ENCODE results near the gene ADAM10. TPM values are rescaled to one million over a fixed set of nuclear protein-coding genes. Genes with fewer than 3 reads are reported as not detected.

The ADAM10 gene
- total RNA-seq, 1 donor from 2014 or later, result 243 TPM

DNA sequence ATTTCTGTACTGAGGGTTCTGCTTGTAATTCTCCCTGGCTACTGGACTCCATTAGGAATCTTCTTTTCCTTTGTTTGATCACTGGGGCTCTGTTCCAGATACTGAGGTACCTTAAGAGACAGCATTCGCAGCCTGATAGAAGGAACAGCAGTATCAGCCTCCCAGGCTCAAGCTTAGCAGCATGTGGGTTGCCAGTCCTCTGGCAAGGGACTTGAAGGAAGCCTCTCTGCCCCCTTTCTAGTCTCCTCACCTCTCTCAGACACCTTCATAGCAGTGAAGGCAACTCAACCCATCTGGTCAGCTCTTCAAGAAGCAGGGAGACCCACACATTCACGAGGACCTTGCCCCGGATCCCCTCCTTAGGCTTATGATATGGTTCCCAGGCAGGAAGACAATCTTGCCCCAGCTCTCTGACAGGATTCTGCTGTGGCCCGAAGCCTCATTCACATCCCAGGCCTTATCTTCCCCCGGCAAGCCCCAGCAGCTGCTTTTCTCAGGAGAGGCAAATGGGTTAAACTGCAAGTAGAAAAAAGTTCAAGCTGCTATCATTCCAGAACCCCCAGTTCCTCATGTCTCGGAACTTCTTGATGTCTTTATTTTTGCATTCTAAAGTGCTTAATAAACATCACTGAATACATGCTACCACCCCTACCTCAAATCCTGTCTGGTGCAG lies 164.6 kb downstream of the ADAM10 start:
- H3K4me3 Mint-ChIP-seq (ENCODE audit: unreplicated experiment), result no peak overlapping the region
- Histone ChIP-seq H3K4me1 (ENCODE audit: insufficient read depth, low read length) (no peaks in the 10 kb centered on the region), H3K4me2 (ENCODE audit: low read length) (no peak overlapping the region), H3K9me3 (ENCODE audit: insufficient read depth, low read depth, low read length) (no peaks in the 10 kb centered on the region), H3K4me3 (ENCODE audit: insufficient read depth, low read depth, low read length) (no peak overlapping the region), H3K9ac (ENCODE audit: low read length) (no peak overlapping the region), H3K36me3 (ENCODE audit: insufficient read depth, low read length) (no peaks in the 10 kb centered on the region), H4K20me1 (ENCODE audit: insufficient read depth, low read length) (no peaks in the 10 kb centered on the region), H2AFZ (ENCODE audit: low read depth, low read length) (no peak overlapping the region), H3K27ac (ENCODE audit: low read depth, low read length) (no peak overlapping the region), H3K27me3 (ENCODE audit: insufficient read depth, low read length) (no peaks in the 10 kb centered on the region), H3K79me2 (ENCODE audit: insufficient read depth, low read length) (no peaks in the 10 kb centered on the region)
- FAIRE-seq, result no peak
- H3K9me3 Mint-ChIP-seq (ENCODE audit: unreplicated experiment), result peaks cover 4% of the 10 kb centered on the region
- no peak for DNase-seq (ENCODE audit: low read depth)
- H3K27me3 Mint-ChIP-seq (ENCODE audit: low read depth, unreplicated experiment), result peaks cover 2% of the 10 kb centered on the region
- no peaks in the 10 kb centered on the region for H3K36me3 Mint-ChIP-seq (ENCODE audit: low read depth, unreplicated experiment)
- H3K27ac Mint-ChIP-seq (ENCODE audit: unreplicated experiment), result no peak overlapping the region
- no peak for TF ChIP-seq EZH2 (IDR thresholded peaks at IDR 0.05; ENCODE audit: insufficient read depth, low read length)
- TF ChIP-seq, protein P1, sequence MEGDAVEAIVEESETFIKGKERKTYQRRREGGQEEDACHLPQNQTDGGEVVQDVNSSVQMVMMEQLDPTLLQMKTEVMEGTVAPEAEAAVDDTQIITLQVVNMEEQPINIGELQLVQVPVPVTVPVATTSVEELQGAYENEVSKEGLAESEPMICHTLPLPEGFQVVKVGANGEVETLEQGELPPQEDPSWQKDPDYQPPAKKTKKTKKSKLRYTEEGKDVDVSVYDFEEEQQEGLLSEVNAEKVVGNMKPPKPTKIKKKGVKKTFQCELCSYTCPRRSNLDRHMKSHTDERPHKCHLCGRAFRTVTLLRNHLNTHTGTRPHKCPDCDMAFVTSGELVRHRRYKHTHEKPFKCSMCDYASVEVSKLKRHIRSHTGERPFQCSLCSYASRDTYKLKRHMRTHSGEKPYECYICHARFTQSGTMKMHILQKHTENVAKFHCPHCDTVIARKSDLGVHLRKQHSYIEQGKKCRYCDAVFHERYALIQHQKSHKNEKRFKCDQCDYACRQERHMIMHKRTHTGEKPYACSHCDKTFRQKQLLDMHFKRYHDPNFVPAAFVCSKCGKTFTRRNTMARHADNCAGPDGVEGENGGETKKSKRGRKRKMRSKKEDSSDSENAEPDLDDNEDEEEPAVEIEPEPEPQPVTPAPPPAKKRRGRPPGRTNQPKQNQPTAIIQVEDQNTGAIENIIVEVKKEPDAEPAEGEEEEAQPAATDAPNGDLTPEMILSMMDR (IDR thresholded peaks at IDR 0.05; ENCODE audit: insufficient read depth, low read depth, low read length), result no peak
- peaks cover 4% of the 10 kb centered on the region for H3K4me1 Mint-ChIP-seq (ENCODE audit: low read depth, unreplicated experiment)

DNA sequence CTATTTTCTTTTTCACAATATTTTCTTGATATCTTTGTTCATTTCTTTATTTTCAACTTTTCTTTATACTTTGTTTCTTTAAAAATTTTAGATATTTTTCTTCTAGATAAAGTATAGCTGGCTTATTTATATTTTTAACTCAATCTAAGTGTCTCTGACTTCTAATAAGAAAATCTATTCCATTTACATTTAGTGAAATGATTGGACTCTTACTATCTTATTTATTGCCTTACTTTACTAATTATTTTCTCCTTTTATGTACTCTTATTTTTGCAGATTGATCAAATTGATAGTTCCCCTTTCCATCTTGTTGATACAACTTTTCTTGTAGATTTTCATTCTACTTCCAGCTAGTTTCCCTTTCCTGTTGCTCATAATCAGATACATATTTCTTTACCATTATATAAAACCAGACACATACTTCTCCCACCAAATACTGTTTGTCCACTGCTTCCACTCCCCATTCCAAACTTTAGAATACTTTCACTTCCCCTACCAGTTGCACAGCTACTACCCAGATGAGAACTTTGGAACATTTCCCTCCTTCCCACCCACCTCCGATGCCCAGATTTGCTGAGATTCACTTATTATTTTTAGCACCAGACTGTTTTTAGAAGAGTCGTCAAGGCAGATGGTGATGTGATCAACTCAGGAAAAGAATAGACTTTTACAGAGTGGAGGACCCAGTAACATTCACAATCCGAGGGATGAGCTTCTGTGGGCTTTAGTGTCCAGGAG lies 166.2 kb downstream of the ADAM10 start:
- DNase-seq (ENCODE audit: low read depth), result no peak
- H3K27ac ChIP-seq (ENCODE audit: low read depth, low read length), result no peak overlapping the region
- H3K27ac Mint-ChIP-seq (ENCODE audit: unreplicated experiment), result no peak overlapping the region
- no peaks in the 10 kb centered on the region for H3K79me2 ChIP-seq (ENCODE audit: insufficient read depth, low read length)
- H3K36me3 Mint-ChIP-seq (ENCODE audit: low read depth, unreplicated experiment), result no peaks in the 10 kb centered on the region
- H3K4me2 ChIP-seq (ENCODE audit: low read length), result no peak overlapping the region
- no peaks in the 10 kb centered on the region for H3K4me1 ChIP-seq (ENCODE audit: insufficient read depth, low read length)
- no peak for TF ChIP-seq EZH2 (IDR thresholded peaks at IDR 0.05; ENCODE audit: insufficient read depth, low read length)
- TF ChIP-seq, protein P1 (IDR thresholded peaks at IDR 0.05; ENCODE audit: insufficient read depth, low read depth, low read length), result no peak
- H3K4me3 ChIP-seq (ENCODE audit: insufficient read depth, low read depth, low read length), result no peak overlapping the region
- H3K27me3 ChIP-seq (ENCODE audit: insufficient read depth, low read length), result no peaks in the 10 kb centered on the region
- no peaks in the 10 kb centered on the region for H3K36me3 ChIP-seq (ENCODE audit: insufficient read depth, low read length)
- peaks cover 2% of the 10 kb centered on the region for H3K27me3 Mint-ChIP-seq (ENCODE audit: low read depth, unreplicated experiment)
- FAIRE-seq, result no peak
- H3K9me3 ChIP-seq (ENCODE audit: insufficient read depth, low read depth, low read length), result no peaks in the 10 kb centered on the region
- H3K4me3 Mint-ChIP-seq (ENCODE audit: unreplicated experiment), result no peak overlapping the region
- H3K9ac ChIP-seq (ENCODE audit: low read length), result no peak overlapping the region
- H2AFZ ChIP-seq (ENCODE audit: low read depth, low read length), result no peak overlapping the region
- no peaks in the 10 kb centered on the region for H4K20me1 ChIP-seq (ENCODE audit: insufficient read depth, low read length)
- H3K4me1 Mint-ChIP-seq (ENCODE audit: low read depth, unreplicated experiment), result peaks cover 4% of the 10 kb centered on the region
- peaks cover 4% of the 10 kb centered on the region for H3K9me3 Mint-ChIP-seq (ENCODE audit: unreplicated experiment)

DNA sequence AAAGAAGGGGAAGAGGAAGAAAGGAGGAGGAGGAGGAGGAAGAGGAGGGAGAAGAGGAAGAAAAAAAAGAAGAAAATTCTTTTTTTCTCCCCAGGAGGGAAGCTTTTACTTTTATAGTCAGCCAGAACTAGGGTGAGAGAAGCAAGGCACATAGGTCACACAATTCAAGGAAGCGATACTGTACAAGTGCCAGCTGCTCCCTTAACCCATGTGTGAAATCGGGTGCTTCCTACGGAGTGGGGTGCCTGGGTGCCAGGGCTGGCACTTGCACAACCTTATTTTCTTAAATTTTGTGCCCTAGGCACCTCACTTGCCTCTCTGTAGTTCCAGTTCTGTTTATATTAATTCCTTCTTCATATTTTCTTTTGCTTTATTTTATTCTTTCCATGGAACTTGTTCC lies 167.3 kb downstream of the ADAM10 start:
- Mint-ChIP-seq H3K9me3 (ENCODE audit: unreplicated experiment) (peaks cover 4% of the 10 kb centered on the region), H3K4me1 (ENCODE audit: low read depth, unreplicated experiment) (peaks cover 4% of the 10 kb centered on the region), H3K27me3 (ENCODE audit: low read depth, unreplicated experiment) (peaks cover 2% of the 10 kb centered on the region), H3K36me3 (ENCODE audit: low read depth, unreplicated experiment) (no peaks in the 10 kb centered on the region), H3K4me3 (ENCODE audit: unreplicated experiment) (no peak overlapping the region), H3K27ac (ENCODE audit: unreplicated experiment) (no peak overlapping the region)
- H3K4me3 ChIP-seq (ENCODE audit: insufficient read depth, low read depth, low read length), result no peak overlapping the region
- no peak overlapping the region for H3K9ac ChIP-seq (ENCODE audit: low read length)
- no peak overlapping the region for H2AFZ ChIP-seq (ENCODE audit: low read depth, low read length)
- FAIRE-seq (no peak), DNase-seq (ENCODE audit: low read depth) (no peak)
- H3K4me1 ChIP-seq (ENCODE audit: insufficient read depth, low read length), result no peaks in the 10 kb centered on the region
- TF ChIP-seq, protein P1 (IDR thresholded peaks at IDR 0.05; ENCODE audit: insufficient read depth, low read depth, low read length), result no peak
- no peak for TF ChIP-seq EZH2 (IDR thresholded peaks at IDR 0.05; ENCODE audit: insufficient read depth, low read length)
- H3K4me2 ChIP-seq (ENCODE audit: low read length), result no peak overlapping the region
- H3K9me3 ChIP-seq (ENCODE audit: insufficient read depth, low read depth, low read length), result no peaks in the 10 kb centered on the region
- no peaks in the 10 kb centered on the region for H3K79me2 ChIP-seq (ENCODE audit: insufficient read depth, low read length)
- H3K27ac ChIP-seq (ENCODE audit: low read depth, low read length), result no peak overlapping the region
- no peaks in the 10 kb centered on the region for H4K20me1 ChIP-seq (ENCODE audit: insufficient read depth, low read length)
- H3K36me3 ChIP-seq (ENCODE audit: insufficient read depth, low read length), result no peaks in the 10 kb centered on the region
- no peaks in the 10 kb centered on the region for H3K27me3 ChIP-seq (ENCODE audit: insufficient read depth, low read length)
